Lung (tissue), 12 donors: Measurements from ENCODE around the gene PDE9A. TPM values are rescaled to one million over a fixed set of nuclear protein-coding genes. Genes with fewer than 3 reads are reported as not detected.
A peak's percentile ranks its signal among the peaks of the same experiment; 100 is the strongest.

Experiments used
- ATAC-seq: fragments of 200-7000 bp; cut with Tn5 transposase; one replicate; pipeline ENCODE4 v1.9.1; 2020; ENCODE audit warnings: moderate number of reproducible peaks; ENCODE audit not compliant: insufficient read depth, low FRiP score
- DNase-seq, 3 donors: peaks; one replicate each; pipeline ENCODE4 v3.0.0-alpha.2; 2013 to 2017
- H3K27ac ChIP-seq, 2 donors: one replicate each; pipeline ENCODE4 v1.5.1; 2013; ENCODE audit warnings: mild to moderate bottlenecking in 2 of 2, moderate library complexity in 2 of 2, control low read depth in 1 of 2, inconsistent platforms in 1 of 2, low read depth in 1 of 2, low read length in 1 of 2
- H3K27me3 ChIP-seq, 3 donors: one replicate each; pipeline ENCODE4 v1.5.1; 2013; ENCODE audit warnings: low read length in 2 of 3; ENCODE audit not compliant: control insufficient read depth in 3 of 3, insufficient read depth in 3 of 3
- H3K36me3 ChIP-seq, 4 donors: one replicate each; pipeline ENCODE4 v1.5.1; 2013; ENCODE audit warnings: low read length in 4 of 4, mild to moderate bottlenecking in 1 of 4, moderate library complexity in 1 of 4; ENCODE audit not compliant: control insufficient read depth in 4 of 4, insufficient read depth in 4 of 4
- H3K4me1 ChIP-seq, 5 donors: one replicate each; pipeline ENCODE4 v1.5.1; 2013; ENCODE audit warnings: low read length in 5 of 5, mild to moderate bottlenecking in 2 of 5, moderate library complexity in 1 of 5; ENCODE audit not compliant: control insufficient read depth in 5 of 5, insufficient read depth in 5 of 5
- H3K4me3 ChIP-seq: one replicate; pipeline ENCODE4 v1.5.1; 2013; ENCODE audit warnings: mild to moderate bottlenecking, control low read depth, moderate library complexity
- H3K9ac ChIP-seq, 2 donors: one replicate each; pipeline ENCODE4 v1.5.1; 2013; ENCODE audit warnings: low read length in 2 of 2, control low read depth in 1 of 2; ENCODE audit not compliant: insufficient read depth in 1 of 2
- H3K9me3 ChIP-seq, 4 donors: one replicate each; pipeline ENCODE4 v1.5.1; 2013; ENCODE audit warnings: low read length in 3 of 4, mild to moderate bottlenecking in 1 of 4, moderate library complexity in 1 of 4; ENCODE audit not compliant: control insufficient read depth in 4 of 4, insufficient read depth in 3 of 4
- WGBS, 2 donors: extraction: QIAGEN DNeasy Blood & Tissue Kit; methylation state at CpG; one replicate each; pipeline ENCODE4 v1.1.7; 2013; 5-methylcytosine and 5-hydroxymethylcytosine counted together
- polyA plus RNA-seq, 2 donors: library from polyadenylated mRNA; stranded (reverse); fragments of 200-250 nt; gene quantifications; one replicate each; pipeline ENCODE4 v1.2.1, GENCODE V29; 2013
- total RNA-seq, 2 donors: library from RNA; depleted of rRNA in 1 of 2; stranded (reverse); fragments of >200 nt in 1 of 2; gene quantifications; one replicate each; pipeline ENCODE4 v1.2.1, GENCODE V29; 2014 to 2021
- TF ChIP-seq, protein P1 (sequence below): IDR thresholded peaks from 2 replicates; pipeline ENCODE4 v1.5.1; 2012; ENCODE audit warnings: mild to moderate bottlenecking; ENCODE audit errors: control extremely low read depth, extremely low read depth
- donor health status: control.
- donor health status: control.
- donor health status: Bipolar disorder and iron deficiency.
- donor health status: healthy.
- donor health status: DM: yes; HTN: yes; CAD: no.

PDE9A gene
- total and polyA plus RNA-seq, 4 donors, result 5.3 to 17.0 (median 6.9) TPM

DNA sequence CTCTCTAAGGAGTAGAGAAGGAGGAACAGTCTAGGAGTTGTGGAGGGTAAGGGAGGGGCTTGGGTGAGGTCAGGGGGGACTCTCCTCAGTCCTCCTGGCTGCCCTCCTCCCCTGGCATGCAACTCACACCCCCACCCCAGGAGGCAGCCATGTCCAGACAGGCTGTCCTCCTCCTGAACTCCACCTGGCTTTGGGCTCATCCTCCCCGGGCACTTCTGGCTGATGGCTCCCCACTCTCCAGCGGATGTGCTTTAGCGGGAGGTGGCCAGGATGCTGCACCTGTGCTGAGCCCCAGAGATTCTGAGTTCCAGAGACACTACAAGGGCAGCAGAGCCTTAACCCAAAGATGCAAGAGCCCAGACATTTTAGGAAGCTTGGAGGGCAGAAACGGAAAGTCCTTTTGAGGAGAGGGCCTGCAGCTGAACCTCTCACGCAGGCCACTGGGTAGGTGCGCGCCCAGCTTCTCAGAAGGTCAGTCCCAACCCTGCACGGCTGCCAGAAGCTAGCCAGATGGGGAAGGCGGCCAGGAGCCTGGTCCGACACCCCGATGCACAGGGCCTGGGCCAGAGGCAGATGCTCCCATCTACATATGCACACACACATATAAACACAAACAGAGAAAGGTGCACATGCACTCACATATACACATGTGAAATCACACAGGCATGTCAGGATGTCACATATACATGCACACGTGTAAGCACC lies 83.4 kb downstream of the PDE9A start:
- 86 to 87% methylated on average over 12 of the region's 12 CpGs for whole genome bisulfite sequencing, 2 donors
- ATAC-seq (no peak), DNase-seq (no peak)
- H3K9me3 ChIP-seq, result no peaks in the 10 kb centered on the region
- TF ChIP-seq, protein P1, sequence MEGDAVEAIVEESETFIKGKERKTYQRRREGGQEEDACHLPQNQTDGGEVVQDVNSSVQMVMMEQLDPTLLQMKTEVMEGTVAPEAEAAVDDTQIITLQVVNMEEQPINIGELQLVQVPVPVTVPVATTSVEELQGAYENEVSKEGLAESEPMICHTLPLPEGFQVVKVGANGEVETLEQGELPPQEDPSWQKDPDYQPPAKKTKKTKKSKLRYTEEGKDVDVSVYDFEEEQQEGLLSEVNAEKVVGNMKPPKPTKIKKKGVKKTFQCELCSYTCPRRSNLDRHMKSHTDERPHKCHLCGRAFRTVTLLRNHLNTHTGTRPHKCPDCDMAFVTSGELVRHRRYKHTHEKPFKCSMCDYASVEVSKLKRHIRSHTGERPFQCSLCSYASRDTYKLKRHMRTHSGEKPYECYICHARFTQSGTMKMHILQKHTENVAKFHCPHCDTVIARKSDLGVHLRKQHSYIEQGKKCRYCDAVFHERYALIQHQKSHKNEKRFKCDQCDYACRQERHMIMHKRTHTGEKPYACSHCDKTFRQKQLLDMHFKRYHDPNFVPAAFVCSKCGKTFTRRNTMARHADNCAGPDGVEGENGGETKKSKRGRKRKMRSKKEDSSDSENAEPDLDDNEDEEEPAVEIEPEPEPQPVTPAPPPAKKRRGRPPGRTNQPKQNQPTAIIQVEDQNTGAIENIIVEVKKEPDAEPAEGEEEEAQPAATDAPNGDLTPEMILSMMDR, result no peak
- H3K36me3 ChIP-seq, result peaks cover 0 to 13% (median 6%) of the 10 kb centered on the region in 4 donors
- H3K27me3 ChIP-seq, result no peaks in the 10 kb centered on the region
- H3K4me3 ChIP-seq, result no peak overlapping the region
- H3K4me1 ChIP-seq, result peaks cover 0 to 17% (median 6%) of the 10 kb centered on the region in 5 donors
- no peak overlapping the region for H3K27ac ChIP-seq
- no peak overlapping the region for H3K9ac ChIP-seq

DNA sequence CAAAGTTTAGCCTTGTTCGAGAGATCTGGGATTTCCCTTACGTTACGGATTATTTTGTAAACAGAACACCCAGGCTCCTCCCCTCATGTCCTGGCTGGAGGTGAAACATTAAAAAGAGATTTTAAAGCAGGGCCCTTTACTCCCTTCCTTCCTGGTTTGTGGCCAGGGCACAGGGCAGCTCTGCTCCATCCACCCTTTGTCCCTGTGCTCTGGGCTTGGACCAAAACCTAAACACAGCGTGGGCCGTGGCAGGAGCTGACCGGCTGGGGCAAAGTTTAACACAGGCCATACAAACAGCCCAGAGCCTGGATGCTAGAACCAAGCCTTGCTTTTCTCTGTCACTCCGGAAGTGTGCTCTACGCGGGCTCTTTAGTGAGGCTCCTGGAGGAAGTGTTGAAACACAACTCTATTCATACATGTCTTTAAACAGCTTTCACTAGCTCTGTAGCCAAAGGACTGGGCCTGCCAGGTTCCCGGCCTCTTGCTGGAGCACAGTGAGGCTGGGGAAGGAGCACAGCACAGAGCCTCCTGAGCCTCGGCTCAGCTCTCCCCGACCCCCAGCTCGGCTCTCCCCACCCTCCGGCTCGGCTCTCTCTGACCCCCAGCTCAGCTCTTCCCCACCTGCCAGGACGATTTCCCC lies 84.7 kb downstream of the PDE9A start:
- H3K27ac ChIP-seq, result peak overlapping the region; percentile 65 to 91
- peaks cover 0 to 17% (median 6%) of the 10 kb centered on the region in 5 donors for H3K4me1 ChIP-seq
- WGBS, 2 donors, result 8 to 27% methylated on average over 16 of the region's 16 CpGs
- TF ChIP-seq, protein P1, result no peak
- peak overlapping the region; percentile 21 to 49 for H3K9ac ChIP-seq
- peak; percentile 23 to 78 (median 59) for DNase-seq
- H3K36me3 ChIP-seq, result peaks cover 0 to 13% (median 6%) of the 10 kb centered on the region in 4 donors
- H3K4me3 ChIP-seq, result no peak overlapping the region
- H3K9me3 ChIP-seq, result no peaks in the 10 kb centered on the region
- H3K27me3 ChIP-seq, result no peaks in the 10 kb centered on the region
- ATAC-seq, result peak; percentile 36

DNA sequence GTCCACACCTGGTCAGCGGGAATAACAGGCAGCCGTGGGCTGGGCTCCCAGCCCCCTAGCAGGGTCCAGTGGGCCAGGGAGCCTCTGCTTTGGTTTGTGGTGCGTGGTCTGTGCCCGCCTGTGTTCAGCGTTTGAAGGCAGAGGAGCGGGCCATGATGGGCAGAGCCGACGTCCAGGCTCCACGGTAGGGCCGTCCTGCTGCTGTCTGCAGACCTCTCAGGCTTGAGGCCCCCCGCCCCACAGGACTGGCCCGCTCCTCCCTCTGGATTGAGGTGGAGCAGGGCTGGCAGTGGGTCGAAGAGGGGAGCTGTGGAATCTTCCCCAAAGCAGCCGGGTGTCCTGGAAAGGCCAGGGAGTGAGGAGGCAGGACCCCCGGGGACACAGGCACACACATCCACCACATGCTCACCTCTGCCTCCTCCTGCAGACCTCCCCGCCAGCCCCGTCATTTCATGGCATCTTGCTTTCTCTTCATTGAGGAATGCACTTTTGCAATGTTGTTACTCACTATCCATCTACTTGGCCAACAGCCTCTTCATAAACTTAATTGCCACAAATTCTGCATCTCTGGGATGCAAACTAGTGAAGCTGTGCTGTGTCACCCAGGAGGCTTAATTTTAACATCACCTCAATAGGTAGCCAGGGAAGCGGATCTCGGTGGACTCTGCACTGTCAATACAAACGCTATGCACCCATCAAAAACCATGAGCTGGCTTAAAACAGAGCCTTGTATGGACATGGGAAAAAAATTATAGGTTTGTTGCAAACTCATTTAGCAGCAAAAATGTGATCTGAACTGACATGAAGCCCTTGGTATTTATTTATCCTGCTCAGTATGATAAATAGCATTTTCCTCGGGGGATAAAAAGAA lies 85.9 kb downstream of the PDE9A start:
- TF ChIP-seq, protein P1, result no peak
- WGBS, 2 donors, result 94 to 96% methylated on average over 20 to 21 of the region's 21 CpGs
- DNase-seq (no peak), ATAC-seq (no peak)
- peak overlapping the region in 1 of 2 donors; percentile 91 for H3K27ac ChIP-seq
- peaks cover 0 to 11% (median 4%) of the 10 kb centered on the region in 4 donors for H3K36me3 ChIP-seq
- no peaks in the 10 kb centered on the region for H3K27me3 ChIP-seq
- H3K4me3 ChIP-seq, result no peak overlapping the region
- no peak overlapping the region for H3K9ac ChIP-seq
- H3K9me3 ChIP-seq, result no peaks in the 10 kb centered on the region
- peaks cover 0 to 17% (median 6%) of the 10 kb centered on the region in 5 donors for H3K4me1 ChIP-seq
